ENCODE results near the gene SLC25A28. TPM values are rescaled to one million over a fixed set of nuclear protein-coding genes. Genes with fewer than 3 reads are reported as not detected.

Gene SLC25A28, protein sequence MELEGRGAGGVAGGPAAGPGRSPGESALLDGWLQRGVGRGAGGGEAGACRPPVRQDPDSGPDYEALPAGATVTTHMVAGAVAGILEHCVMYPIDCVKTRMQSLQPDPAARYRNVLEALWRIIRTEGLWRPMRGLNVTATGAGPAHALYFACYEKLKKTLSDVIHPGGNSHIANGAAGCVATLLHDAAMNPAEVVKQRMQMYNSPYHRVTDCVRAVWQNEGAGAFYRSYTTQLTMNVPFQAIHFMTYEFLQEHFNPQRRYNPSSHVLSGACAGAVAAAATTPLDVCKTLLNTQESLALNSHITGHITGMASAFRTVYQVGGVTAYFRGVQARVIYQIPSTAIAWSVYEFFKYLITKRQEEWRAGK
- 24.0 and 39.0 TPM in 2 replicates for polyA plus RNA-seq

DNA sequence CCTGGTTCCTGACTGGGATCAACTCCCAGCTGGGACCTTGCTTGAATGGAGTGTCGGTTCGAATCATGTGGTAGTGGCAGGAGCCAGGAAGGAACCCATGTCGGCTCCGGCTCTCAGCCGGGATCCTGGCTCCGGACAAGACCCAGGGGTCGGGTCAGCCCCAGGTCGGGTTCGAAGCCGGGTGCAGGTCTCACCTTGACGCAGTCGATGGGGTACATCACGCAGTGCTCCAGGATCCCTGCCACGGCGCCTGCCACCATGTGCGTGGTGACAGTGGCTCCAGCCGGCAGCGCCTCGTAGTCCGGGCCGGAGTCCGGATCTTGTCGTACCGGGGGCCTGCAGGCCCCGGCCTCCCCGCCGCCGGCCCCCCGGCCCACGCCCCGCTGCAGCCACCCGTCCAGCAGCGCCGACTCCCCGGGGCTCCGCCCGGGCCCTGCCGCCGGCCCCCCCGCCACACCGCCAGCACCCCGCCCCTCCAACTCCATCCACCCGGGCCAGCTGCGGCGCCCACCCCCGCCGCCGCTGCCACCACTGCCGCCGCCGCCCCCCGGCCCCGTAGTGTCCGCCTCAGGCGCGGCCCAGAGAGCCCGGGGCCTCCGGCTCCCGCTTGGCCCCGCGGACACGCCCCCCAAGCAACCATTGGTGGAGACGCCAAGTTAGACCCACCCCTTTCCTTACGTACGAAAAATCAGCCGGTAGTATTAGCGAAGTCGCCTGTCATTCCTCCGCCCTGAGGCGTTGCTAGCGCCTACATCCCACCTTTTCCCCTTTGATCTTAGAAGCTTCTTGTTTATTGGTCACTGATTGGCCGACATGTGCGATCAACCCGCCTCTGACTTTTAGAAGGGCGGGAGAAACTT, at the start of gene SLC25A28:
Gene SLC25A28, minus strand, starts transcription at position 589 of the 860 bp plus-strand sequence. Its CDS starts 104 bp downstream, at position 485.

DNA sequence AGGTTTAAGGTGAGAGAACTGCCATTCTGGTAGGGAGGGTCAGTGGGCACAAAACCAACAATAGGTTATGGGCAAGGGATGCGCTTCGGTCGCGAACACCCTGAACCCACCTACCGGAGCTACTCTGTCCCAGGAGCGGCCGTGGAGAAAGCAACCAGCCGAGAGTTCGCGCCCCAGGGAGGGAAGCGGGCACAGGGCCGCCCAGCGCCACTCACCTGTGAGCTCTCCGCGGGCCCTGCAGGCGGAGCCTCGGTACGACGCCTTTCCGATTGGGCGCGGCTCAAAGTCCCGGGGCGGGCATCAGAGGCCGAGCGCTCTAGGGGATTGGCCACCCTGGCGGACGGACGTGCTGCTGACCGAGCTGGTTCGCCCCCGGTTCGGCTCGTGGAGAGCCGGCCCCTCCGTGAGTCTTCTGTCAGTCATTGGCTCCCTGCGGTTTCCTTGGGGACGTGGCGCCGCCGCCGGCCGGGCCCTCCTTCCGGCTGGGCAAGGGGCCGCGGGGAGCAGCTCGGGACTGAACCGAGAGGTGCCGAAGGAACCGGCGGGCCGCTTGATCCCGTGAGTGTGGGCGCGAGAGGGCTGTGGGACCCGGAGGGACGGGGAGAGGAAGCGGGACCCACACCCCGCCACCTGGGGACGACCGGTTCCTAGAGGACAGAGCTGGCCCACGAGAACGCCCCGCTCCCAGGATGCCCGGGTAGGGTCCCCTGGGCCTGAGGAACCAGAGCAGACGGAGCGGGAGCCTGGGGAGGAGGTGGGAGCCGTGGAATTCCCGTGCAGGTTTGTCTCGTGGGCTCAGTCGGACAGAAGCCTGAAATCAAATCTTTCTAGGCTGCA, 39.0 kb upstream of the SLC25A28 start, which contains the start of gene ENTPD7:
Gene ENTPD7, plus strand, starts transcription at position 479 of the 837 bp plus-strand sequence. CDS start 448 bp downstream, outside the sequence.

Other genes starting within 250 kb of the SLC25A28 start
- gene GOT1, start 189.8 kb downstream of the SLC25A28 start, polyA plus RNA-seq, result 127 and 187 TPM in 2 replicates
- gene NKX2-3, start 87.5 kb downstream of the SLC25A28 start, polyA plus RNA-seq, result not detected in 2 replicates
- gene ENTPD7, start 39.1 kb upstream of the SLC25A28 start, polyA plus RNA-seq, result 0.15 and 0.18 TPM in 2 replicates
- gene COX15, start 111.7 kb upstream of the SLC25A28 start, polyA plus RNA-seq, result 24.7 and 28.1 TPM in 2 replicates
- gene CUTC, start 111.8 kb upstream of the SLC25A28 start, polyA plus RNA-seq, result 16.6 and 30.0 TPM in 2 replicates
- gene ABCC2, start 162.2 kb upstream of the SLC25A28 start, polyA plus RNA-seq, result 0.31 TPM in 1 of 2 replicates, not detected in the other

Data from Purkinje cell (primary cell).